ENCODE measurements around the gene GIT2. TPM values are rescaled to one million over a fixed set of nuclear protein-coding genes. Genes with fewer than 3 reads are reported as not detected.

Gene GIT2
- total and polyA plus RNA-seq, 2 of the 8 experiments (the other 6 are each of a cell fraction or from before 2014, with no cell fraction given): 9.6 to 20.7 TPM

DNA sequence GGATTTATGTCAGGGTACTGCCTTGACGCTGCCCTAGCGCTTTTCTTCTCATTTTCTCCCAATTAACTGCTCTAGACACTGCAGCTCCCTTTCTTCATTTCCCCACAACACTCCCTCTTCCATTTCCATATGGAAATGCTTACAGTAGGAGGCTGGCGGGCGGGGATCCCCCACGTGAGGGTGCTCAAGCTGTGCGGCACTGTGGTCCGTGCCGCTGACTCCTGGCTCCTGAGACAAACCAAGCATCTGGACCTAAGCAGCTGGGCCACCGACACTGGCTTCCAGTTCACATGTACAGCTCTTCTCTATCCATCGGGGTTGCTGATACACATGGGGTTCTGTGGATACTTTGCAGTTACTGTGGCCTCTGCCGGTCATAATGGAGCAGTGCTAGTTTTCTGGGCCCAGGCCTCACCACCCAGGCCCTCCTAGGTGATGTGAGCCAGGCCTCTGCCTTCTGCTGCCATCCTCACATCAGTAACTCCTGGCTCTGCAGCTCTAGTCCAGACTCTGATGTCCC lies 75.8 kb downstream of the GIT2 start (continued):
- TF ChIP-seq EZH2 (IDR thresholded peaks at IDR 0.05; ENCODE audit: low read depth, low read length, severe bottlenecking) (no peak), POLR2A (IDR thresholded peaks at IDR 0.05; ENCODE audit: control extremely low read depth in 1 of 2, low read depth in 2 of 2, low read length in 2 of 2) (no peak)
